ENCODE data around the gene ZNF598. TPM values are rescaled to one million over a fixed set of nuclear protein-coding genes. Genes with fewer than 3 reads are reported as not detected.

The ZNF598 gene
- total RNA-seq = 100 to 1,000 TPM; 118 to 127 (median 126) TPM

DNA sequence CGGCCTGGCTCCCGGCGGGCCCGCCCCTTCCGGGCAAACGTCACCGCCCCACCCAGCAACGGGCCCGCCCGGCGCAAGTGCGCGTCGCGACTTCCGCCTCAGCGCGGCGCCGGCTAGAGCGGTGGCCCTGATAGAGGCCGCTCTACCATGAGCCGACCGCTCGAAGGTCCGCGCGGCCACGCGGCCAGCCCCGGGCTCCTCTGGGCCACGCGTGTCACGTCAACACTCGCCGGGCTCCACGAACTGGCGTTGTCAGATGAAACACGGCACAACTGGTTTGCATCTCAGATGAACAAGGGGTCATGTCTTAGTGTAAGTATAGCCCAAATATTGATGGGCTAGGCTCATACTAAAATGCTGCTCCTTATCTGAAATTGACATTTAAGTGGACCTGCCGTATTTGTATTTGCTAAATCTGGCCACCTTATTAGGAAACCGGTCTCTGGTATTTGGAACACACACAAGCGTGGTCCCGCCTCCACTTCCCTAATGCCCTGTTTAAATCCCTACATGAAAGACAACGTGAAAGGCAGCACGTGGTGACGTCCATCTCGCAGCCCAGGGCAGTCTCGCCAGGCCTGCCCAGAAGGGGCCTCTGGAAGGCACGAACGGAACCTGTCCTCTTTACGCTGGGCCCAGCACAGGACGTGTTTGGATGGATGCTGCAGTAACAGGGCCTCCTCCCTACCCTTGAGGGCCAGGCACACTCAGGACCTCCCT, at the start of gene ZNF598:
TSS of gene ZNF598 (minus strand) at position 31 of the 720 bp plus-strand sequence.
- Mint-ChIP-seq H3K36me3 (ENCODE audit: insufficient read depth) (peaks cover 11% of the 10 kb centered on the region), H3K9me3 (no peaks in the 10 kb centered on the region), H3K4me1 (ENCODE audit: low read depth) (peaks cover 35% of the 10 kb centered on the region), H3K27me3 (ENCODE audit: low read depth) (no peaks in the 10 kb centered on the region), H3K4me3 (peak within 1 kb of the TSS; percentile 94)
- ATAC-seq (peak; percentile 95 to 96), DNase-seq (peak; percentile 76)

DNA sequence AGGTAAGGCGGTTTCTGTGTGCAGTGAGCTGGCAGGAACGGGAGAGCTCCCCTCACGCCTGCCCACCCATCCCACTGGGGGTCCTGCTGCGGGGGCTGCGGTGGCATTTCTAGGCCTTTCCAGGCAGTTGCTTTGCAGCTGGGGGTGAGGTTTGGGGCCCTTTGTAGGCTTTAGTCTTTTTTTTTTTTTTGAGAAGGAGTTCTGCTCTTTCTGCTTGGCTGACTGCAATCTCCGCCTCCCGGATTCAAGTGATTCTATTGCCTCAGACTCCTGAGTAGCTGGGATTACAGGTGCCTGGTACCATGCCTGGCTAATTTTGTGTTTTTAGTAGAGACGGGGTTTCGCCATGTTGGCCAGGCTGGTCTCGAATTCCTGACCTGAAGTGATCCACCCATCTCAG, 49.3 kb upstream of the ZNF598 start:
- H3K9me3 Mint-ChIP-seq = no peaks in the 10 kb centered on the region
- no peak for DNase-seq
- no peaks in the 10 kb centered on the region for H3K27me3 Mint-ChIP-seq (ENCODE audit: low read depth)
- ATAC-seq = no peak
- H3K4me3 Mint-ChIP-seq = no peak overlapping the region
- no peaks in the 10 kb centered on the region for H3K4me1 Mint-ChIP-seq (ENCODE audit: low read depth)
- H3K36me3 Mint-ChIP-seq (ENCODE audit: insufficient read depth) = peaks cover 10% of the 10 kb centered on the region

GRCh38 chr16:2058420-2058819, 48.8 kb upstream of the ZNF598 start:
- no peaks in the 10 kb centered on the region for H3K4me1 Mint-ChIP-seq (ENCODE audit: low read depth)
- H3K36me3 Mint-ChIP-seq (ENCODE audit: insufficient read depth) = peaks cover 6% of the 10 kb centered on the region

DNA sequence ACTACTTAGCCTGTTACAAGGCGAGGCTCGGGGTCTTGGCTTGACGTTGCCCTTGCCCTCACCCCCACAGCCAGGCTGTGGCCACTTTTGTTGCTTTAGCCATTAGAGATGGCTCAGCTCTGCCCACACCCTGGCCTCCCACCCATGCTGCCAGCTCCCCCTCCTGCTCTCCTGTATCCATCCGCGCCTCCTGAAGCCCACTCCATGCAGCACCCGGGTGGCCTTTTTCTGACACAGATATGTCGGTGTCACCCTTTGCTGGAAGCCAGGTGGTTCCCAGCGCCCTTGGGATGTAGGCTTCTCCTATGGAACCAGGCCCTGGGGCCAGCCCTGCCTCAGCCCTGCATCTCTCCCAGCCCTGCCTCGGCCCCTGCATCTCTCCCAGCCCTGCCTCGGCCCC, 47.8 kb upstream of the ZNF598 start:
- DNase-seq (no peak), ATAC-seq (no peak)
- peaks cover 5% of the 10 kb centered on the region for H3K36me3 Mint-ChIP-seq (ENCODE audit: insufficient read depth)
- H3K9me3 Mint-ChIP-seq = no peaks in the 10 kb centered on the region
- no peak overlapping the region for H3K4me3 Mint-ChIP-seq
- no peaks in the 10 kb centered on the region for H3K4me1 Mint-ChIP-seq (ENCODE audit: low read depth)
- no peaks in the 10 kb centered on the region for H3K27me3 Mint-ChIP-seq (ENCODE audit: low read depth)

More at GRCh38 chr16:2058420-2058819, 48.8 kb upstream of the ZNF598 start:
- H3K4me3 Mint-ChIP-seq = no peak overlapping the region
- no peaks in the 10 kb centered on the region for H3K9me3 Mint-ChIP-seq
- DNase-seq (no peak), ATAC-seq (no peak)
- H3K27me3 Mint-ChIP-seq (ENCODE audit: low read depth) = no peaks in the 10 kb centered on the region

GRCh38 chr16:2056681-2057407, 47.2 kb upstream of the ZNF598 start:
- ATAC-seq (no peak), DNase-seq (no peak)
- no peaks in the 10 kb centered on the region for H3K27me3 Mint-ChIP-seq (ENCODE audit: low read depth)

GRCh38 chr16:2056077-2056476, 46.5 kb upstream of the ZNF598 start:
- ATAC-seq = no peak
- DNase-seq = no peak
- no peak overlapping the region for H3K4me3 Mint-ChIP-seq
- no peaks in the 10 kb centered on the region for H3K9me3 Mint-ChIP-seq
- H3K4me1 Mint-ChIP-seq (ENCODE audit: low read depth) = no peaks in the 10 kb centered on the region
- H3K36me3 Mint-ChIP-seq (ENCODE audit: insufficient read depth) = peaks cover 5% of the 10 kb centered on the region
- no peaks in the 10 kb centered on the region for H3K27me3 Mint-ChIP-seq (ENCODE audit: low read depth)

More at GRCh38 chr16:2056681-2057407, 47.2 kb upstream of the ZNF598 start:
- Mint-ChIP-seq H3K4me1 (ENCODE audit: low read depth) (no peaks in the 10 kb centered on the region), H3K4me3 (no peak overlapping the region), H3K36me3 (ENCODE audit: insufficient read depth) (peaks cover 5% of the 10 kb centered on the region), H3K9me3 (no peaks in the 10 kb centered on the region)

DNA sequence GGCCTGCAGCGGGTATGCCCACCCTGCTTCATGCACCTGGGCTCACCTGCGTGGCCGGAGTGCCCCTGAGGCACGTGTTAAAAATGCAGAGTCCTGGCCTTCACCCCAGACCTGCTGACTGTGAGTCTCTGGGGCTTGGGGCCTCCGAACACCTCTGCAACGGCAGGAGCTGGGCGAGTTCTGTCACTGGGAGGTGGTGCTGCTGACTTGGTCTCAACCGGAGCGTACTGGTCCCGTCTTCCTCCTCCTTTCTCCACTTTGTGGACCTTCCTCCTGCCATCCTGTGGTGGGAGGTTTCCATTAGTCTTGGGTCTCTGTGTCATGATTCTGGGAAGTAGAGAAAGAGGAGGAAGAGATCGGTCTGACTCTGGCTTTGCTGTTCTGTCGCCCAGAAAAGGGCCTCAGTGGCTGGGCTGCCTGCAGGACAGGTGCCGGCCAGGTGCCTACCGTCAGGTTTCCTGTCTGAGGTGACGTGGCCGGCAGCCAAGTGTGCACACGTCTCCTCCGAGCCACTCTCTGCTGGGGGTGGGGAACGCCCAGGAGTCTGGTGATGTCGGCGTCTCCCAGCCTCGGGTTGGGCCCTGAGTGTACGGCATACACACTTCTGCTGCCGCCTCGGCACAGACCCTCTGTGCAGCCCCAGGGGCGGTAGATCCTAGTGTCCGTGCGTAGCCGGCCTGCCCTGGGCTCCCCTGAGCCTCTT, 45.1 kb upstream of the ZNF598 start:
- DNase-seq (no peak), ATAC-seq (no peak)
- no peaks in the 10 kb centered on the region for H3K27me3 Mint-ChIP-seq (ENCODE audit: low read depth)
- H3K9me3 Mint-ChIP-seq = no peaks in the 10 kb centered on the region
- peaks cover 5% of the 10 kb centered on the region for H3K36me3 Mint-ChIP-seq (ENCODE audit: insufficient read depth)
- H3K4me3 Mint-ChIP-seq = no peak overlapping the region
- H3K4me1 Mint-ChIP-seq (ENCODE audit: low read depth) = no peaks in the 10 kb centered on the region

DNA sequence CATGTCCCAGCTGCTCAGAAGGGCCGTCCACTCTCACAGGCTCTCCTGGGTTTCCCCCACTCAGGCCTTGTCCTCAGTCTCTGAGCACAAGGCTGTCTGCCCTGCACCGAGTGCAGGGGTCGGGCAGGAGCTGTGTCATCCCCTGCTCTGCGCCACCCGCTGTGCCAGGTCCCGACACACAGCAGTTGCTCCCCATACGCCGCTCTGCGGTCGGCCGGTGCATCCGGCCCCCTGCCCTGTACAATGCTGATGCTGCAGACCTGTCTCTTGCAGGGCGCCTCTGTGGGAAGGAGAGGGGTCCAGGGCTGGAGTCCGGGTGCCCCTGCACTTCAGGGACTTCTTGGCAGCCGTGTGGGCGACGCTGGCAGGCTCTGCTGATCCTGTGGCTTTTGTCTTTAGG, 44.3 kb upstream of the ZNF598 start:
- peaks cover 5% of the 10 kb centered on the region for H3K36me3 Mint-ChIP-seq (ENCODE audit: insufficient read depth)
- H3K9me3 Mint-ChIP-seq = no peaks in the 10 kb centered on the region
- ATAC-seq (no peak), DNase-seq (no peak)
- H3K4me3 Mint-ChIP-seq = no peak overlapping the region
- H3K4me1 Mint-ChIP-seq (ENCODE audit: low read depth) = no peaks in the 10 kb centered on the region
- no peaks in the 10 kb centered on the region for H3K27me3 Mint-ChIP-seq (ENCODE audit: low read depth)

DNA sequence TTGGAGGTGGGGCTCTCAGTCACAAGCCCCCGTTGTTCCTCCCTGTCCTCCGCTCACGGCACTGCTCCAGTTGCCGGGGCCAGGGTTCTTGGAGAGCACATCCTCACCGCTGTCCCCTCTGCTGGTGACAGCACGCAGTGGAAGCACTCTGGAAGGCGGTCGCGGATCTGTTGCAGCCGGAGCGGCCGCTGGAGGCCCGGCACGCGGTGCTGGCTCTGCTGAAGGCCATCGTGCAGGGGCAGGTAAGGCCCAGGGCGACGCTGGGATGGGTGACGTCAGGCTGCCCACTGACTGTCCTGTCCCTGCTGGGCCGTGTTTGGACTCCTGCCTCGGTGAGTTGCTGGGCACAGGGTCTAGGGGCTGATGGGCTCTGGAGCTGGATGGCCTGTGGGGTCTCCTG, 43.6 kb upstream of the ZNF598 start:
- Mint-ChIP-seq H3K27me3 (ENCODE audit: low read depth) (no peaks in the 10 kb centered on the region), H3K9me3 (no peaks in the 10 kb centered on the region), H3K4me1 (ENCODE audit: low read depth) (peaks cover 7% of the 10 kb centered on the region), H3K4me3 (no peak overlapping the region), H3K36me3 (ENCODE audit: insufficient read depth) (peaks cover 3% of the 10 kb centered on the region)
- no peak for ATAC-seq
- no peak for DNase-seq

- Mint-ChIP-seq H3K4me1 (ENCODE audit: low read depth) (peaks cover 16% of the 10 kb centered on the region), H3K4me3 (peak overlapping the region; percentile 91), H3K27me3 (ENCODE audit: low read depth) (no peaks in the 10 kb centered on the region), H3K9me3 (no peaks in the 10 kb centered on the region), H3K36me3 (ENCODE audit: insufficient read depth) (peaks cover 2% of the 10 kb centered on the region)
- DNase-seq = no peak
- ATAC-seq = peak in 1 of 2 donors; percentile 32
These were observed 38.5 kb upstream of the ZNF598 start for GRCh38 chr16:2048116-2048543.

DNA sequence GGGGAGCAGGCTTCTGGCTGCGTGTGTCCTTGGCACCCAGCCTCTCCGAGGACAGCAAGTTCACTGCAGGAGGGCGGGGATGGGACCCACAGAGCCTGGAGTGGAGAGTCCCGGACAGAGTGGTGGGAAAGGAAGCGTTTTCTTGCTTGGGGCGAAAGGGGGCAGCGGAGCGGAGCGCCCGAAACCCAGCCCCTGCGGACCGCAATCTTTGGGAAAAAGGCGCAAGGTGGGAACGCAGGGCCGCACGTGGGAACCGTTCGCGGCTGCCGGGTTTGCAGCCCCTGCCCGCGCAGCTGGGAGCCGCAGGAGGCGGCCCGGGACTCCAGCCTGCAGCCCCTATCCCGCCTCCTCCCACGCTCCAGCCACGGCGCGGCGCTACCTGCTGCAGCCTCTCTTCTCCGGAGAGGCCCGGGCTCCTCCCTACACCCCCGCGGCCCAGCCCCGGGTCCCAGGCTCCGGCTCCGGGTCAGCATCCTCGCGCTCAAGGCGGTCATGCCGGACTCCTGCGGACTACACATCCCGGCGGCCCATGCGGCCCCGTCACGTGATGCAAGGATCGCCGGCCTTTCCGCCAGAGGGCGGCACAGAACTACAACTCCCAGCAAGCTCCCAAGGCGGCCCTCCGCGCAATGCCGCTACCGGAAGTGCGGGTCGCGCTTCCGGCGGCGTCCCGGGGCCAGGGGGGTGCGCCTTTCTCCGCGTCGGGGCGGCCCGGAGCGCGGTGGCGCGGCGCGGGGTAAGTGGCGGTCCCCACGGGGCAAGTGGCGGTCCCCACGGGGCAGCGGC, 37.9 kb upstream of the ZNF598 start, which contains the start of the genes NTHL1 and TSC2:
TSS of gene NTHL1 (minus strand) at position 505 of the 786 bp plus-strand sequence. CDS start at position 494, 11 bp downstream.
TSS of gene TSC2 (plus strand) at position 656 of the 786 bp plus-strand sequence. CDS start 631 bp downstream, outside the sequence.
- H3K9me3 Mint-ChIP-seq = no peaks in the 10 kb centered on the region
- H3K27me3 Mint-ChIP-seq (ENCODE audit: low read depth) = no peaks in the 10 kb centered on the region
- H3K4me1 Mint-ChIP-seq (ENCODE audit: low read depth) = peaks cover 16% of the 10 kb centered on the region
- H3K4me3 Mint-ChIP-seq = peak within 1 kb of the TSS; percentile 91
- ATAC-seq = peak; percentile 95 to 97
- H3K36me3 Mint-ChIP-seq (ENCODE audit: insufficient read depth) = peaks cover 2% of the 10 kb centered on the region
- DNase-seq = peak; percentile 89

GRCh38 chr16:2046893-2047329, 37.3 kb upstream of the ZNF598 start:
- Mint-ChIP-seq H3K27me3 (ENCODE audit: low read depth) (no peaks in the 10 kb centered on the region), H3K9me3 (no peaks in the 10 kb centered on the region), H3K4me3 (peak overlapping the region; percentile 91), H3K4me1 (ENCODE audit: low read depth) (peaks cover 16% of the 10 kb centered on the region), H3K36me3 (ENCODE audit: insufficient read depth) (peaks cover 2% of the 10 kb centered on the region)
- no peak for ATAC-seq
- DNase-seq = no peak

DNA sequence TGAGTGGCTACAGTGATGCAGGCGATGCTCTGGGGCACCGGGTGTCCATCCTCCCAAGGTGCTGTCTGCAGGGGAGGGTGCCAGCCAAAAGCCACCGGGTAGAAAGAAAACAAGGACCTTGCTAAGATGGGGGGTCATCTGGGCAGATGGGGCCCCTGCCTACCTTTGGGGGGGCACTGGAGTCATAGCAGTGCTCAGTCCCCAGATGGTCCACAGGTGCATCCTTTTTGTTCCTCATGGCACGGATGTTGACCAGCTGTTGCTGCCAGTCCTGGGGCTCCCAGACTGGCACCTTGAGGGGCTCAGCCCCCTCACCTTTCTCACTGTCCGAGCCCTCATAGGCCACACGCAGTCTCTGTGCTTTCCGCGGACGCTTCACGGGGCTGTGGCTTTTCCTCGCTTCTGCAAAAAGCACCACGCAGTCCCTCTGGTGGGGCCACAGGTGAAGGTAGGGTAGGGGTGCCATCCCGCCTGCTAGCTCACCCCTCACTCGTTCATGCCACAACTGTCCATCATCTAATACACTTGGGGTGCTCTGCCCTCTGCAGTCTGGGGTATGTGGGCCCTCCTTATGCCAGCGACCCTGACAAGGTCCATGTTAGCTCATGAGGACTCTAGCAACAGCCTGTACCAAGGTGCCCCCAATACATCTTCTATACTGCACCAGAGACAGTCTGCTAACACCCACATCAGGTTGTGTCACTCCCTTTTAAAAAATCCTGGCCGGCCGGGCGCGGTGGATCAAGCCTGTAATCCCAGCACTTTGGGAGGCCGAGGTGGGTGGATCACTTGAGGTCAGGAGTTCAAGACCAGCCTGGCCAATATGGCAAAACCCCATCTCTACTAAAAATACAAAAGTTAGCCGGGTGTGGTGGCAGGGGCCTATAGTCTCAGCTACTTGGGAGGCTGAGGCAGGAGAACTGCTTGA, 36.6 kb upstream of the ZNF598 start:
- peaks cover 2% of the 10 kb centered on the region for H3K36me3 Mint-ChIP-seq (ENCODE audit: insufficient read depth)
- no peaks in the 10 kb centered on the region for H3K9me3 Mint-ChIP-seq
- ATAC-seq = no peak

More for the DNA sequence above, 36.6 kb upstream of the ZNF598 start:
- no peak for DNase-seq
- peaks cover 16% of the 10 kb centered on the region for H3K4me1 Mint-ChIP-seq (ENCODE audit: low read depth)
- no peaks in the 10 kb centered on the region for H3K27me3 Mint-ChIP-seq (ENCODE audit: low read depth)
- peak overlapping the region; percentile 91 for H3K4me3 Mint-ChIP-seq
